NK-92 (cell line): Measurements from ENCODE around the gene ATAT1.

Experiments
- DNase-seq: peaks from one replicate; lab custom pipeline; 2025; ENCODE audit not compliant: unreplicated experiment; lab: John Stamatoyannopoulos, UW

Gene ATAT1

DNA sequence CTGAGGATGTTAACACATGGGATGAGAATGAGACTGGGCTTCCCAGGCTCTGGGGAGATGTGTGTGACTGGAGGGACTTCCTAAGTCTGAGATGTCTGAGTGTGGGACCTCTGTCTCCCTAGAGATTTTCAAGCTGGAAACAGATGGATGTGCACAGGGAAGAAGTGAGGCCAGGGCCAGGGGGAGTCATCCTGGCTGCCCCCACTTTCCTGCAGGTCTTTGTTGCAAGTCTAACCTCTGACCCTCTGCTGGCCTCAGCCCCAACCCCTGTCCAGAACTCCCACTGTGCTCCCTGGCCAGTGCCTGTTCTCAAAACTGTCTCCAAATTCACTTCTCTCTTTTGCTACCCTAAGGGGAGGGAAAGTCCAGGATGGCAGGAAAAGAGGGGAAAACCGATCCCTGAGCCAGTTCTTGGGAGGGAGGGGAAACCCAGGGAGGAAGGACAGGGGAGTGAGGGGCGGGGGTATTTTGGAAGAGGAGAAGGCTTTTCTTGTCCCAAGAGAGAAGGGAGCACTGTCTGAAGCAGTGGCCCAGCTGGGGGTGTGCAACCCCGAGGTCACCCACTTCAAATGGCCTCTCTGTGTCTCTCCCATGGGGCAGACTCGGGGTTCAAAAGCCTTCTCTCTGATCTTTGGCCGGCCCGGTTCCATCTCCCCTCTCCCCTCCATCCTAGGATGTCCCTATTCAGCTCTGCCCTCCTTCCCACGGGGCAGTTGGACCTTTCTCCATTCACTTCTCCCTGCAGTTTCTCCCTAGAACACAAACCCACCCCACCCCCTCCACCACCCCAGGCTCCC, 56.7 kb downstream of the ATAT1 start:
- DNase-seq: no peak

GRCh38 chr6:30683980-30684338, 57.3 kb downstream of the ATAT1 start:
- no peak for DNase-seq

- DNase-seq: no peak
Observed at GRCh38 chr6:30684386-30685156, 57.9 kb downstream of the ATAT1 start.

DNA sequence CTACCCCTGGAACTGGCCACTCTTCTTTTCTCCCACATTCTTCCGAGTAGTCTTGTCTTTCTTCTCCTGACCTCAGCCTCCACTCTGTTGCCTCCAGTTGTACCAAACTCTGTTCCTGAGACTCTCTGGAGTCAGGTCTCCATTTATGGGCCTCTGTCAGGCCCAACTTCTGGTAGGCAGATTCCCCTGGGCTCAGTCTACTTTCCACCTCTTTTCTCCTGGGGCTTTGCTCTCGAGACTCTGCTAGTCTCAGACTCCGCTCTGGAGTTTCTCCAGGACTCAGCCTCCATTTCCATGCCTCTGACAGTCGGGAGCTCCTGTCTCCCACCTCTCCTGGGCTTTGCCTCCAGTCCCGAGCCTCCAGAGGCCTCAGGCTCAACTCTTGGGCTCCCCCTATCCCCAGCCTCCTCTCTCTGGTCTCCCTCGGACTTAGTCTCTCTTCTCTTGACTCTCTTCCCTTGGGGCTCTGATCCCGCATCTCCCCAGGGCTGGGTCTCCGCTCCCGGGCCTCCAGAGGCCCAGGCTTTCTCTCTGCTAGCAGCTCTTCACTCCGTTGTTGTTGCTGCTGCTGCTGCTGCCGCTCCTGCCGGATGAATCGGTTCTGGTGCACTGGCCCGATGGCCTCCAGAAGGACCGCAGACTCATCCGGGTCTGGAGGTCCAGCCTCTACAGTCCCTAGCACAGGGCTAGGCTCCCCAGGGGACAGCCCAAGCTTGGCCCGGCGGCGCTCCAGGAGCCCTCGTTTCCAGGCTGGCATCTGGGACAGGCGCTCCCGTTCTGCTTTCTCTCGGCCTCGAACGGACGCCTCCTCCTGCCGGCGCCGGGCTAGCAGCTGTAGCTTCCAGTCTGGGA, 58.7 kb downstream of the ATAT1 start:
- no peak for DNase-seq

- DNase-seq: no peak
Observed at GRCh38 chr6:30686009-30686907, 59.6 kb downstream of the ATAT1 start, which contains the start of gene PPP1R18. Gene PPP1R18, minus strand, starts transcription at chr6:30686645. Its CDS starts 627 bp downstream, at chr6:30686018.

DNA sequence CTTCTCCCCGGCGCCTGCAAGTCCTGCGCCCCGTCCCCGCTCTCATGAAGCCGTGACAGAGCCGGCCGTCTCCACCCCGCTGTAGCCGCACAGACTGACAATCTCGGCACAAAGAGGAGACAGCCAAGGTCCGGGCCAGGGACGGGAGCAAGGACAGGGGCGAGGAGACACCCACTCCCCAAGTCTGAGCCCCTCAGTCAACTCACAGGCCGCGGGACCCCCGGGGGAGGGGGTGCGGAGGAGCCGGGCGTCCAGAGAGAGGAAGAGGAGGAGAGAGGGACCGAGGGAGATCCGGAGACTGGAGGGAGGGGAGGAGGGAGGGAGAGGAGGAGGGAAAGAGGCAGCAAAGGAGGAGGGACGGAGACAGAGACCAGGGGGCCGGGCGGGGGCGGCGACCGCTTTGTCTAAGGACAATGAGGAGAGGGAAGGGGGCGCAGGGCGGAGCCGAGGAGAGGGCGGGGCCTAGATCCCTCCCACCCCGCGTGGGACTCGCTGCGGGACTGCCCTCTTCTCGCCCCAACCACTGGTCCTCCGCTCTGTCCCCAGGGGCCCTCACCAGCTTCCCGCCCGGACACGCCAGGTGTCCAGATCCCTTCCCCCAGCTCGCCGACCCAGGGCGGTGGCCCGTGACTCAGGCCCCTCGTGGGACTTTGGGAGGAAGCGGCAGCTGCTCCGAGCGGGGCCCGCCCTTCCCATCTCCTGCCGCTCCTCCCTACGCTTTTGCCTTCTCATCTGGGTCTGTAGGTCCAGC, 60.4 kb downstream of the ATAT1 start:
- no peak for DNase-seq

GRCh38 chr6:30687659-30688431, 61.2 kb downstream of the ATAT1 start:
- DNase-seq: no peak

DNA sequence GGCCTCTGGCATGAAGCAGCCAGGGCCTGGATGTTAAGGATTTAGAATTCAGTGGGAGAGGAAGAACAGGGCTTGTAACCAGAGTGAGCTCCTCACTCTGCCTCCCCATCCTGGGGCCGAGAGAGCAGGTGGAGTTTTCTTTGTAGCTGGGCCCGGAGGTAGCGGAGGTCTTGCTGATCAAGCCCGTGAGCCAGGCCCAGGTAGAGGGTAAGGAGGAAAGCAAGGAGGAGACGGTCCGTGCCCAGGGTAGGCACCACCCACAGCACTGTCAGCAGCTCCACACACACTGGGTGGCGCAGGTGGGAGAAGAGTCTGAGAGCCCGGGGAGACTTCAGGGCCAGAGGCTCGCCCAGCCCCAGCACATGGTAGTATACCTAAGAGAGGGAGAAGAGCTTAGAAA, 61.9 kb downstream of the ATAT1 start:
- no peak for DNase-seq

DNA sequence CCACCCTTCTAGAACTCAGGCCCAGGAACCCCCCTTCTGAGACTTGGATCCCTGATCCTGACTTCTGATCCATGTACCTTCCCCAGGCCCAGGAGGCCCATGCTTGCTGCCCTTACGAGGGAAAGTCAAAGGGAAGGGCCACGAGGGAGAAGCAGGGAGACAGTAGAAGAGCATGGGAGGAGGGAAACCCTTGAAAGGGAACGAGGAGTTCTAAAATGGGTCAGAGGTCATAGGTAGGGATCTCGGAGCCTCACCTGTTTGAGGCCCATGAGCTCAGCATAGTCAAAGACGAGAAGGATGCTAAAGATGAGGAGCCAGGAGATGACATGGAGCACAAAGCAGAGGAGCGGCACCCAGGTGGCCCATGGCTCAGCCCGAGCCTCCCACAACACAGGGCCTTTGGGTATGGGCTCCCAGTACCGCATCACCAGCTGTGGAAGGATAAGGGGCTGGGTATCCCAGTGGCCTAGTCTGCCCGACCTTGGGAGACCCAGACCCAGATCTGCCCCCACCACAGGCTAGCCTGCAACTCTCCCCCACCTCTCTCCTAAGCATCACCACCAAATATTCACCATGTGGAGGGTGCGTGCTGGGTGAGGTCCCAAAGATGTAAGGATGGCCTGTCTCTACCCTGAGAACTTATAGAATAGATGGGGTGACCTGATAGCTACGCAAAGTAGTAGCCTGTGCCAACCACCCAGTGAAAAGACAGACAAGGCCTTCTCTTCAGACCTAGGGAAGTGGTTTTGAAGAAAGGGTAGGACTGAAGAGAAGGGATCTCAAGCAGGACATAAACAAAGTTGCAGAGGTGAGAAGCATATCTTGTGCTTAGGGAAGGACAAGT, 62.6 kb downstream of the ATAT1 start:
- DNase-seq: no peak

GRCh38 chr6:30689985-30690384, 63.3 kb downstream of the ATAT1 start:
- DNase-seq: no peak

- DNase-seq: no peak
Observed at GRCh38 chr6:30690403-30691207, 63.9 kb downstream of the ATAT1 start, which contains the start of gene NRM. Gene NRM, minus strand, starts transcription at chr6:30690984. Its CDS starts 10 bp downstream, at chr6:30690974.

DNA sequence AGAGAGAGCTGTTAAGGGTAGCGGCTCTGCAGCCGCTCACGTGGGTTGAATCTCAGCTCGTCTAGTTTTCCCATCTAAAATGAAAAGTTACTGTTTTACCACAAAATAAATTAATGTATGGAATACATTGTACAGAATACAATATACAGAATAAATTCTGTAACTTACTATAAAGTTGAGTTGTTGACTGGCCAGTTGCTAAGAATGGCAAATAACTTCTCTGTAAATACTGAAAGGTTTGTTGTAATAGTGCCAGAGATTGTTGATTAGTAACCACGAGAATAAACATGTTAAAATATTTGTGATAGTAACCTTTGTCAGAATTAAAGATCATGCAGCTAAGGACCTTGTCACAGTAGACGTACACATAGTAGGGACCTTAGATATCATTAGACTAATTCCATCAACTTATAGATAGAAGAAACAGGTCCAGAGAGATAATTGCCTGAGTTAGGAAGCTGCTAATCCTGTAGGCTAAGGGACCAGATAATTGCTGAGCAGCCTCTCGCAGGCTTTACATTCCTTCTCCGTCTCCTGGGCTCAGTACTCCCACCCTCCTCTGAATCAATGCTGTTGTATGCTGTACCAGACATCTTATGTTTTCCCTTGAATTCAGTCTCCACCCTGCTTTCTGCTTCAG, 64.7 kb downstream of the ATAT1 start:
- DNase-seq: no peak
